NCI-H2029 (cell line): ENCODE results near the gene RMP24.
"Not testable (repeated sequence)": the region's sequence is repeated elsewhere in the genome, so short reads cannot be mapped to it uniquely, and the experiment has no call there.

Experiments used
- DNase-seq: peaks from one replicate; lab custom pipeline; 2025; lab: John Stamatoyannopoulos, UW

Gene RMP24

GRCh38 chr18:35972197-35973000 lies at the start of gene RMP24:
TSS of gene RMP24 (plus strand) at chr18:35972679.
- DNase-seq, result peak; percentile 86

- DNase-seq, result no peak
These were observed 48.4 kb upstream of the RMP24 start for GRCh38 chr18:35923939-35924684.

- no peak for DNase-seq
These were observed 45.6 kb upstream of the RMP24 start for GRCh38 chr18:35926884-35927283.

- DNase-seq, result no peak
These were observed 45.0 kb upstream of the RMP24 start for GRCh38 chr18:35927430-35927829.

- no peak for DNase-seq
These were observed 38.5 kb upstream of the RMP24 start for GRCh38 chr18:35933982-35934381.

GRCh38 chr18:35934891-35935290 lies 37.6 kb upstream of the RMP24 start:
- no peak for DNase-seq

- DNase-seq, result no peak
These were observed 36.7 kb upstream of the RMP24 start for GRCh38 chr18:35935805-35936204.

GRCh38 chr18:35936951-35937350 lies 35.5 kb upstream of the RMP24 start:
- no peak for DNase-seq

GRCh38 chr18:35938158-35938557 lies 34.3 kb upstream of the RMP24 start:
- DNase-seq, result no peak

- DNase-seq, result no peak
These were observed 33.9 kb upstream of the RMP24 start for GRCh38 chr18:35938562-35938961.

GRCh38 chr18:35939138-35939537 lies 33.3 kb upstream of the RMP24 start:
- DNase-seq, result no peak

GRCh38 chr18:35941299-35941698 lies 31.2 kb upstream of the RMP24 start:
- DNase-seq, result no peak

- DNase-seq, result no peak
These were observed 30.3 kb upstream of the RMP24 start for GRCh38 chr18:35942133-35942532.

GRCh38 chr18:35942661-35943060 lies 29.8 kb upstream of the RMP24 start:
- no peak for DNase-seq

- DNase-seq, result no peak
These were observed 24.4 kb upstream of the RMP24 start for GRCh38 chr18:35948080-35948479.

GRCh38 chr18:35949090-35949489 lies 23.4 kb upstream of the RMP24 start:
- DNase-seq, result no peak

- peak; percentile 22 for DNase-seq
These were observed 22.4 kb upstream of the RMP24 start for GRCh38 chr18:35949903-35950627.

GRCh38 chr18:35950628-35950982 lies 21.9 kb upstream of the RMP24 start:
- no peak for DNase-seq

GRCh38 chr18:35953688-35954087 lies 18.8 kb upstream of the RMP24 start:
- DNase-seq, result no peak

- DNase-seq, result no peak
These were observed 16.3 kb upstream of the RMP24 start for GRCh38 chr18:35956226-35956625.

GRCh38 chr18:35962320-35962719 lies 10.2 kb upstream of the RMP24 start:
- no peak for DNase-seq

- DNase-seq, result no peak
These were observed 8.2 kb upstream of the RMP24 start for GRCh38 chr18:35964319-35964718.

- DNase-seq, result not testable (repeated sequence)
These were observed 4.6 kb upstream of the RMP24 start for GRCh38 chr18:35967866-35968265.
